Measurements from ENCODE around the gene SIGLEC8.

GRCh38 chr19:51410950-51411748, 47.1 kb downstream of the SIGLEC8 start:
- TF ChIP-seq POLR2AphosphoS5 (IDR thresholded peaks at IDR 0.05; ENCODE audit: low read depth, low read length), result no peak
- TF ChIP-seq POLR2A (IDR thresholded peaks at IDR 0.05; ENCODE audit: low read depth, low read length), result no peak
- TF ChIP-seq TAF1 (IDR thresholded peaks at IDR 0.05; ENCODE audit: borderline replicate concordance, low read depth, low read length), result no peak

All from GM12892 (cell line).